ENCODE results near the gene EPB41L4B.

EPB41L4B gene

GRCh38 chr9:109319626-109320241 is 1.1 kb downstream of the EPB41L4B start:
- peak overlapping the region; percentile 34; the same call in 1 of the 2 replicates for H3K4me3 ChIP-seq (replicated peaks; ENCODE audit: low read depth, low read length)
- H3K27me3 ChIP-seq (replicated peaks; ENCODE audit: control insufficient read depth, insufficient read depth, low read length), result peaks cover 8% of the 10 kb centered on the region
- TF ChIP-seq CTCF (IDR thresholded peaks at IDR 0.05; ENCODE audit: insufficient read depth, low read length, poor library complexity, severe bottlenecking), result no peak
- no peaks in the 10 kb centered on the region for H3K36me3 ChIP-seq (ENCODE audit: control insufficient read depth, insufficient read depth, low read length)
- DNase-seq (ENCODE audit: extremely low read depth, insufficient read length), result peak; percentile 22

GRCh38 chr9:109319017-109319625 is 1.7 kb downstream of the EPB41L4B start:
- H3K4me3 ChIP-seq (replicated peaks; ENCODE audit: low read depth, low read length), result no peak overlapping the region

GRCh38 chr9:109317979-109318741 is 2.7 kb downstream of the EPB41L4B start:
- peaks cover 8% of the 10 kb centered on the region for H3K27me3 ChIP-seq (replicated peaks; ENCODE audit: control insufficient read depth, insufficient read depth, low read length)
- DNase-seq (ENCODE audit: extremely low read depth, insufficient read length), result no peak
- H3K36me3 ChIP-seq (ENCODE audit: control insufficient read depth, insufficient read depth, low read length), result no peaks in the 10 kb centered on the region
- TF ChIP-seq CTCF (IDR thresholded peaks at IDR 0.05; ENCODE audit: insufficient read depth, low read length, poor library complexity, severe bottlenecking), result no peak
- H3K4me3 ChIP-seq (replicated peaks; ENCODE audit: low read depth, low read length), result no peak overlapping the region

More at GRCh38 chr9:109319017-109319625, 1.7 kb downstream of the EPB41L4B start:
- TF ChIP-seq CTCF (IDR thresholded peaks at IDR 0.05; ENCODE audit: insufficient read depth, low read length, poor library complexity, severe bottlenecking), result no peak
- no peak for DNase-seq (ENCODE audit: extremely low read depth, insufficient read length)
- H3K36me3 ChIP-seq (ENCODE audit: control insufficient read depth, insufficient read depth, low read length), result no peaks in the 10 kb centered on the region
- peaks cover 8% of the 10 kb centered on the region for H3K27me3 ChIP-seq (replicated peaks; ENCODE audit: control insufficient read depth, insufficient read depth, low read length)

GRCh38 chr9:109317311-109317978 is 3.4 kb downstream of the EPB41L4B start:
- Histone ChIP-seq H3K27me3 (replicated peaks; ENCODE audit: control insufficient read depth, insufficient read depth, low read length) (peaks cover 8% of the 10 kb centered on the region), H3K4me3 (replicated peaks; ENCODE audit: low read depth, low read length) (no peak overlapping the region)
- no peak for DNase-seq (ENCODE audit: extremely low read depth, insufficient read length)

More at GRCh38 chr9:109317311-109317978, 3.4 kb downstream of the EPB41L4B start:
- no peak for TF ChIP-seq CTCF (IDR thresholded peaks at IDR 0.05; ENCODE audit: insufficient read depth, low read length, poor library complexity, severe bottlenecking)
- H3K36me3 ChIP-seq (ENCODE audit: control insufficient read depth, insufficient read depth, low read length), result no peaks in the 10 kb centered on the region
